Amniotic stem cell (primary cell): ENCODE results near the gene TDP1.
"Not testable (repeated sequence)": the region's sequence is repeated elsewhere in the genome, so short reads cannot be mapped to it uniquely, and the experiment has no call there.

Experiments used
- DNase-seq: peaks from one replicate; lab custom pipeline; 2025; lab: John Stamatoyannopoulos, UW

Gene TDP1

DNA sequence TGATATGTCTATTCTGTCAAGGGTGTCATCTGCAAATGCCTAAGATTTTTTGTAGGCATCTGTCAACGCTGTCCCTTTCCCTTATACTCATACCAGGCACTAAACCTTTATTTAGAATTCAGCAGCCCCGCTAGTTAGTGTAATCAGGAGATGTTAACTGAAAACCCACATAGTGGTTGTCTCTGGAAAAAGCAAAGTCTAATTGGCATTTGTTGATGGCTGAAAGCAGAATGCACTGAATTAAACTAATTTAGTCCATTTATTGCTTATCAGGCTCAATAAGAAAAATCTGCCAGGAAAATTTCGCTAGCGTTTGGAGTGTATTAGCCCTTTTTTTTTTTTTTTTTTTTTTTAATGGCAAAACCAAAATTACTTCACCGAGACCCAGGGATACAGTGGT lies 34.5 kb downstream of the TDP1 start:
- DNase-seq = no peak

GRCh38 chr14:89990623-89991275 lies 35.0 kb downstream of the TDP1 start:
- no peak for DNase-seq

DNA sequence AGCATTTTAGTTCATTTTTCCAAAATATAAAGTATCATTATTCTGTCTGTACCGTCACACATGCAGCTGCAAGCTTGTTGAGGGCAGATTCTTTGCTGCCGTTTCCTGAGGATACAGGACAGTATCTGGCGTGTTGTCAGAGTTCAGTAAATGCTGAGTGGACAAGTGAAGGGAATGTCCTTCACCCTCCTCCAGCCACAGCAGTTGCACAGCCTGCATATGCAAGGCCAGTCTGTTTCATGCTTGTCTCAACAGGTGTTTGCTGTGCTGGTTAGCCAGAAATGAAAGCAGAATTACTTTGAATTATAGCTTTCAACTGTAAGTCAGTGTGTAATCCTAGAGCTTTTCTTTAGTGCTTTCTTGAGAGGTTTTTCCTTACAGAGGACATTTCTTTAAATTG lies 36.5 kb downstream of the TDP1 start:
- DNase-seq = no peak

GRCh38 chr14:89996963-89997362 lies 41.2 kb downstream of the TDP1 start:
- no peak for DNase-seq

DNA sequence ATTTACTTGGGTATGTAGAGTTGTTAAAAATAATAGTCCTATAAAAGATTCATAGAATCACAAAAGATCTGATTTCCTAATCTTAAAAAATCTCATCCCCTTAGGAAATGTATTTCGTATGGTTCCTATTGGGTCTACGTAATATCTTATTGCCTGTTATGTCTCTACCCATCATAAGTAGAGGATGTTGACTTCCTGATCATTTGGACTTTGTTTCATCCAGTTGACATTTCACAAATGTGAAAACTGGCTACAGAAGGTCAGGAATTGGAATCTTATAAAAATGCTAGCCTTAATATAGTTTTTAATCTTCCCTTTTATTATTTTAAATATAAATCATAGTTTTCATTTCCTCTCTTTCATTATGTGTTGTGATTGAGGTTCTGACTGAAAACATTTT lies 45.2 kb downstream of the TDP1 start:
- no peak for DNase-seq

DNA sequence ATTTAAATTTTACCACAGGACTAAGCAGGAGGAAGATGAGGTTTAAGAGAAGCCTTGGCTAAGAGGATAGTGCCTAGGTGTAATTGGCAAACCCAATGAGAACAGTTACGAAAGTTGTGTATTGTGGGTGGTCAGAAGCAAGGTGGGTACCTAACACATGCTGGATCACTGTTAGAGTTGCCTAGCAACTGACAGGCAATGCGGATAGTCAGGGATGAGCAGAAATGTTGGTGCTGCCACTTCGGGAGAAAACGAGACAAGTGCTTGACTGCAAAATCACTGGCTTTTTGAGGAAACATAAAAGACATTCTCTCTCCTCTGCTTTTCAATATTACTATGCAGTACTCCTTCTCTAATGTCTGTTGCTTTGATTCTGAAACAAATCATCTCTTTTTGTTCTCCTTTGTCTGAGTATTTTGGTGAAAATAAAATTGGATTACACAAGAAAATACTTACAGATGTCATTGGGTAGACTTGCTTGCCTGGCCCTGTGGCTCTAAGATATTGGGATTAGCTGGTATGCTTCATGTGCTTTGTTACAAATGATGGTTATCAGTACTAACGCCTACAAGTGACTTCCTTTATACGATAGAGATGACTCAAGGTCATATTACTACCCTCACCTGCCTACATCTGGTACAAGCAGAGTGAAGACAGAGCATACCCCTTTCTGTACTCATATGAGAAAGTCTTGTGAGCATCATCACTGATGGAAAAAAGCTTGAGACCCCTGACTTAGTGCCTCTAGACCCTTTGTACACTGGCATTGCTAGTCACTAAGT lies 48.0 kb downstream of the TDP1 start:
- DNase-seq = no peak

DNA sequence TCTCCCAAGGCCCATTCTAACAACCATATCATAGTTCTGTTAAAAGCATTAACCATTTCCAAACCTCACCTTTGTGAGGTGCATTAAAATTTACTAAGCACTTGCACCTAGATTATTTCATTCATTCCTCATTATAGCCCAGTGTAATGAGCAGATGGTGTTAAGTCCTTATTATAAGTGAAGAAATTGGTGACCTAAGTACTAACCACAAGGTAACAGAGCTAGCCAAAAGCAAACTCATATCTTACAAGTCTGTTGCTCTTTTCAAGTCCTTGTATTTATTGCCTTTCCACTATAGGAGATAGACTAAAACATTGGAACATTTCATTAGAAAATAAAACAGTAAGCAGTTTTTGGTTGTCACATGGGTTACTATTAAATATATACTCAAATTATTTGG lies 49.7 kb downstream of the TDP1 start:
- DNase-seq = no peak

DNA sequence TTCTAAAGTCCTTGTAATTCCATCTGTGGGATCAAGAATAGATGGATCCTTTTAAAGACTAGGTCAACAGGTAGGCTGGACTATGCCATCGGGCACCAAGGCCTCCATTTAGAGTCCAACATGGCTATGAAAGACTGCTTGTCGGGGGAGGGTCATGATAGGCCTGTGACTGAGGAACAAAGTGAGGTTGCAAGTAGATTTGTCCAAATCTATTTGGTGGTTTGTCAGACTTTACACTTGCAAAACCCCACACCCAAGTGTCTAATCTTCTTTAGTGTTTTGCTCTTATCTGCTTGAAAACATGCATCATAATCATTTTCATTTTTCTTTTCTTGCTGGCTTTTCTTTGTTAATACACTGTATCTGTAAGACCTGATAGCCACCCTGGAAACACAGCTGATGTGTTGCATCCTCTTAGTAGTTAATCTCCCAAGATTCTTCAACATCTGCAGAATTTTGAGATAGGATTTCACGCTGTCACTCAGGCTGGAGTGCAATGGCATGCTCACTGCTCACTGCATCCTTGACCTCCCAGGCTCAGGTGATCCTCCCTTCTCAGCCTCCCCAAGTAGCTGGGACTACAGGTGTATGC lies 50.3 kb downstream of the TDP1 start:
- DNase-seq = no peak

DNA sequence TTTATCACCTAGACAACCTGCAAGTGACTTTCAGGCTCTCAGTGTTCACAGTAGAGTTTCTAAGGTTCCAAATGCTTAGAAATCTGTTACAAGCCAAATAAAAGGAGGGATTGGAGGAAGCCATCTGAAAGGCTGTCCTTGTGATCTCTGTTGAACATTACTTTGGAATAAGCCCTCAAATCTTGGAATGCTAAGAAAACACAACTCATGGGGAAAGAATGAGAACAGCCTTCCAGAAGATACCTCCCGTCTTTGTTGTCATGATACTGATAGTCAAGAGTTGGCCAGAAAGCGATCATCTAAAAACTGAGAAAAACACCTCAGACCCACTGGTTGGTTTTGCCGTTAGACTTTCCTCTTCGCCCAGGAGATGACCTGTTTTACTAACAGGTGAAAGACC lies 61.6 kb downstream of the TDP1 start:
- no peak for DNase-seq

- DNase-seq = no peak
These were observed 64.2 kb downstream of the TDP1 start for GRCh38 chr14:90019824-90020523.

GRCh38 chr14:90023176-90023896 lies 67.6 kb downstream of the TDP1 start:
- DNase-seq = no peak

- DNase-seq = no peak
These were observed 69.2 kb downstream of the TDP1 start for GRCh38 chr14:90024910-90025309.

DNA sequence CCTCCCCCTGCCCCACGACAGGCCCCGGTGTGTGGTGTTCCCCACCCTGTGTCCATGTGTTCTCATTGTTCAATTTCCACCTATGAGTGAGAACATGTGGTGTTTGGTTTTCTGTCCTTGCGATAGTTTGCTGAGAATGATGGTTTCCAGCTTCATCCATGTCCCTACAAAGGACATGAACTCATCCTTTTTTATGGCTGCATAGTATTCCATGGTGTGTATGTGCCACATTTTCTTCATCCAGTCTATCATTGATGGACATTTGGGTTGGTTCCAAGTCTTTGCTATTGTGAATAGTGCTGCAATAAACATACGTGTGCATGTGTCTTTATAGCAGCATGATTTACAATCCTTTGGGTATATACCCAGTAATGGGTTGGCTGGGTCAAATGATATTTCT lies 70.9 kb downstream of the TDP1 start:
- not testable (repeated sequence) for DNase-seq

DNA sequence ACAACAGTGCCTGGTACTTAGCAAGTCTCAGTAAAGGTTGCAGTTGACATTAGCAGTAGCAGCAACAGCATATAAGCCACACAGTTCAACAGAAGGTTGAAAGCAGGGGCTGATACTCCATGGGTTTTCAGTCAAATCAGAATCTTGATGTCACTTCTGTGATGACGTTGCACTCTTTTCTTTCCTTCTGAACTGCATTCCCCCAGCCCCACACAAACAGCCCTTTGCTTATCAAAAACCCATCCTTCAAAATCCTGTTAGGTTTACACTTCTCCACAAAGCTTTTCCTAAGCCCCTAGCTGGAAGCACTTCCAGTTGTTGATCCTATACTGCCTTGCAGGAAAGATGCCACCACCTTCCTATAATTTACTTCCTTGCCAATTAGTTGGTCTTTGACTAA lies 72.1 kb downstream of the TDP1 start:
- DNase-seq = no peak

GRCh38 chr14:90034156-90034555 lies 78.4 kb downstream of the TDP1 start:
- DNase-seq = no peak

DNA sequence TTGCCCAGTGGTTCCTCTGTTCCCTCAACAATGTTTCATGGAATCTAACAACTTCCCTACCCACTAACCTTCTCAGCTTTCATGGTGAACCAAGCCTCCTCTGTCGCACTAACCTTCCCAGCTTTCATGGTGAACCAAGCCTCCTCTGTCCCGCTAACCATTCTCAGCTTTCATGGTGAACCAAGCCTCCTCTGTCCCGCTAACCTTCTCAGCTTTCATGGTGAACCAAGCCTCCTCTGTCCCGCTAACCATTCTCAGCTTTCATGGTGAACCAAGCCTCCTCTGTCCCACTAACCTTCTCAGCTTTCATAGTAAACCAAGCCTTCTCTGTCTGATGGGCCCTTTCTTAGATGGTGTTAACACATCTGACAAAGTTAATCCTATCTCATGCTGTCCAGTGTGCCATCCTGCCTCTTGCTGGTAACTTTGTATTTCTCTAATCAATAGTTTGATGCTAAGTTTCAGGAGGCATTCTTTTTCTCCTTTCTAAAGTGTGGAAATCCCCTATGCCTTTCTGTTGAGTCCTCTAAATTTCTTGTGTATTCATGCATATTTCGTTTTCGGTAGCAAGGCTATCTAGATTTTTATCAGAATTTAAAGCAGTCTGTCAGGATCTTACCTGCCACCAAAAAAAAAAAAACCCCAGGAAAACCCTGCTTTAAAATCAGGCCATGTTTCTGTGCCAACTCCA lies 79.3 kb downstream of the TDP1 start:
- DNase-seq = no peak

- DNase-seq = no peak
These were observed 83.7 kb downstream of the TDP1 start for GRCh38 chr14:90039253-90040010.

DNA sequence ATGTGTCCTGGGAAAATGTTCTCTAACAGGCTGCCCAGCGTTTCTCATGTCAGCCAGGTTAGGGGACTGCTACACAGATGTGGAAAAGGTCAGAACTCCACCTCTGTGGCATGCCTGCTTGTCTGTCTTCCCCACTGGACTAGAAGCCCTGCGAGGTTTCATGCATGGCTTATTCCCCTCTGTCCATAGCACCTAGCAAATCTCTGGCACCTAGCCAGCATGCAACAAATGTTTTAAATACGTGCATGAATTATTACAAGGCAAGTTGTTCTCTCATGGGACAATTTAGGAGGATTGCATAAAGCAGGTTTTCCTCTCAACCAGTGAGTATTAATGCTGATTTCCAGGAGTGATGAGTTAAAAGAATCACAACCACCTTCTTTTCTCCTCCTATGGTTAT lies 84.7 kb downstream of the TDP1 start:
- DNase-seq = no peak

DNA sequence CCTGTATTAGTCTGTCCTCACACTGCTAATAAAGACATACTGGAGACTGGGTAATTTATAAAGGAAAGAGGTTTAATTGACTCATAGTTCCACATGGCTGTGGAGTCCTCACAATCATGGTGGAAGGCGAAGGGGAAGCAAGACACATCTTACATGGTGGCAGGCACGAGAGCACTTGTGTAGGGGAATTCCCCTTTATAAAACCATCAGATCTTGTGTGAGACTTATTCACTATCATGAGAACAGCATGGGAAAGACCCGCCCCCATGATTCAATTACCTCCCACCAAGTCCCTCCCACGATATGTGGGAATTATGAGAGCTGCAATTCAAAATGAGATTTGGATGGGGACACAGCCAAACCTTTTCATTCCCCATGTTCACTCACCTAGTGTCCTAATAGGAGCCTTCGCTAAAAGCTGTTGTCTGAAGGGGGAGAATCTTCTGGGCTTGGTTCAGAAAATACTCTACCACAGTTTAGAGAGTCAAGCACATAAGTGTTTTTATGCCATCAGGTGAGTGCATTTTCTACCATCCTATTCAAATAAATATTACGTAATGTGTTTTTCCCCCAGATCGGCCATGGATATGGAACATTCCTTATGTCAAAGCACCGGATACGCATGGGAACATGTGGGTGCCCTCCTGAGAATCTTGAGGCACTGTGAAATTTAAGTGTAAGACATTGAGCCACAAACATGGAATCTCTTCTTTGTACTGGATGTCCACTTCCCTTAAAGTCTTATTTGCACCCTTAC lies 86.9 kb downstream of the TDP1 start:
- no peak for DNase-seq

- DNase-seq = no peak
These were observed 89.9 kb downstream of the TDP1 start for GRCh38 chr14:90045616-90046015.
